Psoas muscle (tissue), 8 donors: Measurements from ENCODE around the gene KCNK4. TPM values are rescaled to one million over a fixed set of nuclear protein-coding genes. Genes with fewer than 3 reads are reported as not detected.

Experiments used
- ATAC-seq, 4 donors: fragments of 200-7000 bp; cut with Tn5 transposase; one replicate each; pipeline ENCODE4 v1.9.1; 2020; ENCODE audit warnings: moderate library complexity in 3 of 4, mild to moderate bottlenecking in 2 of 4
- DNase-seq, 2 donors: peaks; one replicate each; pipeline ENCODE4 v3.0.0-alpha.2; 2020
- H3K27ac ChIP-seq: fragments of 200-600 bp; one replicate; pipeline ENCODE4 v1.8.0; 2022
- H3K27me3 ChIP-seq, 3 donors: fragments of 200-600 bp in 1 of 3; one replicate each; pipeline versions ENCODE4 v1.6.1 to v1.8.0; 2013 to 2022; ENCODE audit warnings: low read length in 2 of 3, mild to moderate bottlenecking in 2 of 3, moderate library complexity in 1 of 3; ENCODE audit not compliant: insufficient read depth in 3 of 3
- H3K36me3 ChIP-seq, 2 donors: fragments of 200-600 bp in 1 of 2; one replicate each; pipeline versions ENCODE4 v1.6.1 to v1.8.0; 2013 to 2022; ENCODE audit warnings: low read depth in 1 of 2, mild to moderate bottlenecking in 1 of 2, moderate library complexity in 1 of 2; ENCODE audit not compliant: insufficient read depth in 1 of 2
- H3K4me1 ChIP-seq: fragments of 200-600 bp; one replicate; pipeline ENCODE4 v1.8.0; 2022
- H3K4me3 ChIP-seq: fragments of 200-600 bp; one replicate; pipeline ENCODE4 v1.8.0; 2022; ENCODE audit warnings: mild to moderate bottlenecking
- H3K9me3 ChIP-seq: fragments of 200-600 bp; one replicate; pipeline ENCODE4 v1.8.0; 2022
- WGBS, 3 donors: extraction: QIAGEN DNeasy Blood & Tissue Kit; methylation state at CpG; one replicate each; pipeline versions ENCODE4 v1.1.6 to v1.1.7; 2013; 5-methylcytosine and 5-hydroxymethylcytosine counted together
- intact Hi-C, 2 donors: fragments of 100-400 bp; cut with DNase I; formaldehyde crosslinking; loops; one replicate each; pipeline versions ENCODE4 v1.11.0 to v1.14.2; 2022
- polyA plus RNA-seq, 3 donors: library from polyadenylated mRNA; stranded (reverse); fragments of 200-250 nt; gene quantifications; one replicate each; pipeline ENCODE4 v1.2.3, GENCODE V29; 2013
- total RNA-seq, 4 donors: library from RNA; stranded (reverse); fragmentation: NEBNext Ultra II Directional in 2 of 4; extraction: Animal tissue kit (Norgen Biotek cat#: 25700) in 2 of 4; gene quantifications; one replicate each; pipeline versions ENCODE4 v1.2.1 to v1.2.4, GENCODE V29; 2021 to 2023
- TF ChIP-seq, protein P1 (sequence below): fragments of 200-600 bp; IDR thresholded peaks from one replicate; pipeline ENCODE4 v1.8.0; 2022; ENCODE audit warnings: antibody characterized with exemption
- donor health status: healthy with polysubstance abuse.
- donor health status: DM: no; HTN: no; CAD: no; lungs with moderate emphysema.
- donor health status: Bipolar disorder and iron deficiency.
- donor health status: healthy.
- donor health status: DM: yes; HTN: yes; CAD: no.
- donor health status: DM: no; HTN: no; CAD: no.
- donor health status: DM: no; HTN: no; CAD: no.
- donor health status: DM: yes; HTN: yes; CAD: no.

KCNK4 gene
- total and polyA plus RNA-seq, 7 donors = not detected

DNA sequence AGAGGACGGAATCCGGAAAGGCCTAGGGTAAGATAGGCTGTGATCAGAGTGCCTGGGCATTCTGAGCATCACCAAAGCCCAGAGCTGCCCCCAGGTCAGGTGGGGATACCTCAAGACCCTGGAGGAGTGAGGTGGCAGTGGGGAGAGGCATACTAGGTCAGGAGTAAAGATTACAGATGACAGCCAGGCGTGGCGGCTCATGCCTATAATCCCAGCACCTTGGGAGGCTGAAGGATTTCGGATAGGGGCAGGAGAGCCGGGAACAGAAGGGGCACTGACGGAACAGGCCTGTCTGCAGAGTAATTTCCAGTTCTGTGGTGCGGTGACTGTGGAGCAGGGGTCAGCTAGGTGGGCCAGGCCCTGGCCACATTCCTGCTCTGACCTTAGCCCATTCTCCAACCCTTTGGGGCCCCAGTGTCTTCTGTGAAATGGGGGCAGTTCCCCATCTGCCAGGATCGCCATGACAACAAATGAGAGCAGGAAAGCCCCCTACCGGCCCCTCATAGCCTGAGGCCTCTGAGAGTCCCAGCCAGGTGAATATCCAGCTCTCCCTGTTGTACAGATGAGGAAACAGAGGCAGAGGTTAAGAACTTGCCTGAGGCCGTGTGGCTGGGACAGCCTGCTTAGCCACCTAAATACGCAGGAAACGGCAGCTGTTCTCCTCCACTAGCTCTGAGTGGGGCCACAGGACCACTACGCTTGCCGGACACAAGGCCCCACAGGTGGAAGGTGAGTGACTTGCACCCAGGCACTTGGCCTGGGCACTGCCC is 15.9 kb upstream of the KCNK4 start:
- intact Hi-C loops = no loop called here
- WGBS, 3 donors = 89 to 93% (median 91%) methylated on average over 15 of the region's 15 CpGs
- H3K9me3 ChIP-seq = no peaks in the 10 kb centered on the region
- no peaks in the 10 kb centered on the region for H3K27me3 ChIP-seq
- H3K4me3 ChIP-seq = no peak overlapping the region
- TF ChIP-seq, protein P1, sequence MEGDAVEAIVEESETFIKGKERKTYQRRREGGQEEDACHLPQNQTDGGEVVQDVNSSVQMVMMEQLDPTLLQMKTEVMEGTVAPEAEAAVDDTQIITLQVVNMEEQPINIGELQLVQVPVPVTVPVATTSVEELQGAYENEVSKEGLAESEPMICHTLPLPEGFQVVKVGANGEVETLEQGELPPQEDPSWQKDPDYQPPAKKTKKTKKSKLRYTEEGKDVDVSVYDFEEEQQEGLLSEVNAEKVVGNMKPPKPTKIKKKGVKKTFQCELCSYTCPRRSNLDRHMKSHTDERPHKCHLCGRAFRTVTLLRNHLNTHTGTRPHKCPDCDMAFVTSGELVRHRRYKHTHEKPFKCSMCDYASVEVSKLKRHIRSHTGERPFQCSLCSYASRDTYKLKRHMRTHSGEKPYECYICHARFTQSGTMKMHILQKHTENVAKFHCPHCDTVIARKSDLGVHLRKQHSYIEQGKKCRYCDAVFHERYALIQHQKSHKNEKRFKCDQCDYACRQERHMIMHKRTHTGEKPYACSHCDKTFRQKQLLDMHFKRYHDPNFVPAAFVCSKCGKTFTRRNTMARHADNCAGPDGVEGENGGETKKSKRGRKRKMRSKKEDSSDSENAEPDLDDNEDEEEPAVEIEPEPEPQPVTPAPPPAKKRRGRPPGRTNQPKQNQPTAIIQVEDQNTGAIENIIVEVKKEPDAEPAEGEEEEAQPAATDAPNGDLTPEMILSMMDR = no peak
- H3K27ac ChIP-seq = no peak overlapping the region
- peaks cover 7% of the 10 kb centered on the region for H3K4me1 ChIP-seq
- ATAC-seq = no peak
- no peak for DNase-seq
- H3K36me3 ChIP-seq = peaks cover 0 to 44% of the 10 kb centered on the region in 2 donors

DNA sequence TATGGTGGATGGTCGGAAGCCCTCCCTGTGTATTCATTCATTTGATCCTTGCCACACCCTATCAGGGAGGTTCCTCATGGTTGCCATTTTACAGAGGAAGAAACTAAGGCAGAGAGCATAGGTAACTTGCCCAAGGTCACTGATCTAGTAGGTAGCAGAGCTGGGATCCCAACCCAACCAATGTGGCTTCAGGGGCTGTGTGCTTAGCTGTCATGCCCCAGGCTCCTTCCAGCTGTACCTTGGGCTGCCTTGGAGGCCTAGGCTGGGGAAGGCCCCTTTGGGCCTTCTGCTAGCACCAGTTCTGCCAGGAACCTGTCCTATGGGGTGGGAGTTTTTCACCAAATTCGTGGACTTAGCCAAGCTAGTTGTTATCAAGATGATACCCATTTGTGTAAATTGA is 15.3 kb upstream of the KCNK4 start:
- DNase-seq (no peak), ATAC-seq (no peak)
- Histone ChIP-seq H3K36me3 (peaks cover 0 to 44% of the 10 kb centered on the region in 2 donors), H3K4me1 (peaks cover 7% of the 10 kb centered on the region), H3K9me3 (no peaks in the 10 kb centered on the region), H3K27me3 (no peaks in the 10 kb centered on the region), H3K27ac (no peak overlapping the region), H3K4me3 (no peak overlapping the region)
- TF ChIP-seq, protein P1 = no peak
- WGBS, 3 donors = 81 to 87% (median 81%) methylated on average over 2 of the region's 2 CpGs
- intact Hi-C loops = no loop called here

DNA sequence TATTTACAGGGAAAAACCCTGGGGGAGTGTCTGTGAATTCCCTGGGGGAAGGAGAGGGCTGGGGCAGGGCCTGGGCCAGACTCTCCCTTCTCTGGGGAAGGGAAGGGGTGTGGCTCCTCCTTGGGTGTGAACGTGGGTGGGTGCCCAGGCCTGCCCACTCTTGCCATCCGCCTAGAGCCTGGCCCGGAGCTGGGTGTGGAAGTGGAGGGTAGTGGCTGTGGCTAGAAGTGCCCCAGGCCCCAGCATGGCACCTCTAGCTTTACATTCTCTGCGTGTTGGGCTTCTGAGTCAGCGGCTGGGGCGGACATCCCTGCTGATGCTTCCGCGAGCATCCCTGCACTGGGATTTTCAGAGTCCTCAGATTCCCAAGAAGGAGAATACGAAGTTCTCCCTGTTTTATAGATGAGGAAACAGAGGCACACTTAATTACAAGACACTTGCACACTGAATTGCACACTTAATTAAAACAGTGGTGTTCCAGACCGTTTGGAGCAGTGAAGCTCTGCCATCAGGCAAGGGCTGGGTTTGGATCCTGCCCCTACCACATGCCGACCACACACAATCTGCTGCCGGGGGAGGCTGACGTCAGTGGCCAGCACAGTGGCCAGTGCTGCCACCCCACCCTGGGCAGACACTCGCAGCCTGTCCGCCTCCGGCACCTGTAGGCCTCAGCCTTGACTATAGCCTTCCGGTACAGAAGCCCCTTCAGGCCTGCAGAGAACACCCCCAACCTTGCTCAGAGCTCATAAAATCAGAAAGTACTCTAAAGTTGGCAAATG is 14.3 kb upstream of the KCNK4 start:
- no peaks in the 10 kb centered on the region for H3K27me3 ChIP-seq
- ATAC-seq (no peak), DNase-seq (no peak)
- TF ChIP-seq, protein P1 = no peak
- intact Hi-C loops = no loop called here
- H3K36me3 ChIP-seq = peaks cover 0 to 52% of the 10 kb centered on the region in 2 donors
- no peaks in the 10 kb centered on the region for H3K9me3 ChIP-seq
- no peak overlapping the region for H3K4me3 ChIP-seq
- WGBS, 3 donors = 75 to 85% (median 76%) methylated on average over 17 of the region's 17 CpGs
- H3K27ac ChIP-seq = no peak overlapping the region
- peaks cover 5% of the 10 kb centered on the region for H3K4me1 ChIP-seq

DNA sequence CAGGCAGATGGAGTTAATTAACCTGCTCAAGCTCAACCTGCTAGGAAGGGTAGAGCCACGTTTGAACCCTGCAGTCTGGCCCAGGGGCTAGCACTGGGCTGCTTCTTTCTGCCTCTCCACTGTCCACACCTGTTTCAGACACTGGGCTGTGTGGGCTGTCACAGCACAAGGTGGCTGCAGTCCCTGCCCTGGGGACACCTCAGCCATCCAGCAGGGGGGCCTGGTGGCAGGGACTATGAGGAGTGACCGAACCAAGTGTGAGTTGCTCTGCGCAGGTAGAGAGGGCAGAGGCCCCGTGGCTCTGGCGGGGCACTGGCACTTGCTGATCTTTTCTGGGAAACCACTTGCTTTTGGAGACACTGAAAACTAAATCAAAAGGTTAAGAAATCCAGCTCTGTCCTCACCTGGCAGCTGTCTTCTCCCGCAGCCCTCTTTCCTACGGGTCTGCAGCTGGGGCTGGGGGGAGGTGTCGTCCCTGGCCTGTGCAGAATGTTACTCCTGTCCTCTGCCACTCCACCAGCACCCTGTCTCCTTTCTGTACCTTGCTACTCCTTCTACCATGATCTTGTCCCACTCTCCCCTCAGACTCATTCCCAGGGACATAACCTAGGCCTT is 12.4 kb upstream of the KCNK4 start:
- Histone ChIP-seq H3K9me3 (no peaks in the 10 kb centered on the region), H3K4me3 (no peak overlapping the region), H3K27me3 (no peaks in the 10 kb centered on the region), H3K36me3 (peaks cover 0 to 63% of the 10 kb centered on the region in 2 donors), H3K4me1 (peaks cover 6% of the 10 kb centered on the region), H3K27ac (no peak overlapping the region)
- TF ChIP-seq, protein P1 = no peak
- DNase-seq (no peak), ATAC-seq (no peak)
- intact Hi-C loops = no loop called here
- WGBS, 3 donors = 80 to 85% (median 81%) methylated on average over 8 of the region's 8 CpGs
